Activated CD4-positive, alpha-beta T cell treated with anti-CD3 and anti-CD28 coated beads, Interleukin-2, Interleukin-6, amounts not matched to agents 100 ng/mL and 50 ng/mL, durations not matched to agents 16 hours and 8 hours (primary cell): ENCODE results near the gene UBN2.
A peak's percentile ranks its signal among the peaks of the same experiment; 100 is the strongest.

Experiments used
- DNase-seq: peaks from one replicate; pipeline ENCODE4 v3.0.0-alpha.2; 2020

UBN2 gene

DNA sequence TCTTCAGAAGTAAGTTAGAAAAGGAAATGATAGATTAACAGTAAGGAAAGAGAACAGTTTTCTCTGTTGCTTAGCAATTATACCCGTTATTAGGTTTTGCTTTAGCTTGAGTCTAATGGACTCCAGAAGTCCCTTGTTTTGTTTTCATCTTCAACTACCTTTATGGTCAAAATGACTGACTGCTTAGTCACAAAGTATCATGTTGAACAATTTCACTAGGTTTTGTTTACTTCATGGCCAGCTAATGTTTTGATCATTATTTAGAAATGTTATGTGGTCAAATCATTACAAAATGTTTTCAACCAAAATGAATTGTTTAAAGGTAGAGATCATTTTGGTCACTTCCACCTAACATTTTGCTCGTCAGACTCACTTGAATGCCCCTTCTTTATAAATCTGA is 1.9 kb downstream of the UBN2 start:
- peak; percentile 28 for DNase-seq

DNA sequence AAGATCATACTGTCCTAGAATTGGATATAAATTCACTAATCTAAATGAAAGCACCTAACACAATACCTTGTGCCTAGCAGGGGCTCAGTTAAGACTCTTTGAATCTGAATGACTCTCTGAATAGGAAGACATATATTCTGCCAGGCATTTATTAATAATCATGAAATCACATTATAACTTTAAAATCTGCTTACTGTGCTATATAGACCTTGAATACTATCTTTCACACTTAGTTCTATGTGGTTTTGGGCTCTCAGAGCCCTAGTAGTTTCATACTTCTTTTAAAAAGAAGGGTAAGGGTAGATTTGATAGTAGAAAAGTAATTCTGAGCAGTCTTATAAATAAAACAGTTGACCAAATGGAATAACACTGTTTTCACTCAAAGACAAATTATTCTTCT is 10.2 kb downstream of the UBN2 start:
- no peak for DNase-seq

DNA sequence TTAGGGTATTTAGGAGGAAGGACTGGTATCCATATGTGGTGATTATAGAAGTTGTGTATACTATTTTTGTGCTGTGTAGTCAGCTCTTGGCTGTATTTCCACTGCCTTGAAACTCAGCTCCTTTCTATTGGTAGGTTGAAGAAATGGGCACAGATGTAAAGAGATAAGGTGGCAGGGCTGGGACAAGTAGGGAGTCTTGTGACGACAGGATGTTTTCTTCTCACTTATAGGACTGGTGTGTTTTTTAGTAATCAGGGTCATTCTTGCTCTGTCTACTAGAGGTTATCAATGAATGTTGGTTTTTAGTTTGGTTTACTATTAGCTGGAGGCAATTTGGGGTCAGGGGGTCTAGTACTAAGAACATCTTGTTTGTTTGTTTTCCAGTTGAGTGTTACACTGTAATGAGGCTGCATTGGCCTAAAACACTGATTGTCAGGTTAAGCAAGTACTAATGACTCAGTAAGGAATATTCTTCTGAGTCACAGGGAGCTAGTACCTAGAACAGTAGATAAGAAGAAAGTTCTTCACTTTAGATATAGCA is 11.8 kb downstream of the UBN2 start:
- peak; percentile 64 for DNase-seq

DNA sequence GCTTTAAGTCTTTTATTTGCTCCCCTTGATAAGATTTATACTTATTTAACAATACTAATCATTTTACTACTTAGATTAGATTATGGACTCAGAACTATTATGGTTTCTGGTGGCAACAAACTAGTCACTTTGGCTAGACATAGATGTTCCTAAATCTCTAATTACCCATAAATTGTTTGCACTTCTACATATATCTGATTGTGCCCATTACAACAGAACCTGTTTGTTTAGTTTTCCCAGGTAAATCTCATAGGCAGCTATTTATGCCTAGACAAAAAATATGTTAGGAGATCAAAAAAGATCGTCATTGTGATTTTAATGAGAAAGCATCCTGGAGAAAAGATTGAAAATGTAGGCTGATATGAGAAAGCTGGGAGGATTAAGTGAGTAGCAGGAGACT is 14.4 kb downstream of the UBN2 start:
- no peak for DNase-seq

DNA sequence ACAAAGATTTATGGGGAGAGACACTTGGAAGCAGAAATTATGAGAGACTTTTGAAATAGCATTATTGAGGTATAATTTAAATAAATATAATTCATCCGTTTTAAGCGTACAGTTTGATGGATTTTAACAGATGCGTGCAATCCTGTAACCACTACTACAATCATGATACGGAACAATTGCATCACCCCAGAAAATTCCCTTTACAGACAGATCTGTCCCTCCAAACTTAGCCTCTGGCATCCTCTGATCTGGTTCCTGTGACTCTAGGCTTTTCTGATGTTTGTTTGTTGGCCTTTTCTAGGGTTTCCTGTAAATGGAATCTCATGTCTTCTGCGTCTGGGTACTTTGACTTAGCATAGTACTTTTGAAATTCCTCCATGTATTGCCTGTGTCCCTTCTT is 15.5 kb downstream of the UBN2 start:
- no peak for DNase-seq

DNA sequence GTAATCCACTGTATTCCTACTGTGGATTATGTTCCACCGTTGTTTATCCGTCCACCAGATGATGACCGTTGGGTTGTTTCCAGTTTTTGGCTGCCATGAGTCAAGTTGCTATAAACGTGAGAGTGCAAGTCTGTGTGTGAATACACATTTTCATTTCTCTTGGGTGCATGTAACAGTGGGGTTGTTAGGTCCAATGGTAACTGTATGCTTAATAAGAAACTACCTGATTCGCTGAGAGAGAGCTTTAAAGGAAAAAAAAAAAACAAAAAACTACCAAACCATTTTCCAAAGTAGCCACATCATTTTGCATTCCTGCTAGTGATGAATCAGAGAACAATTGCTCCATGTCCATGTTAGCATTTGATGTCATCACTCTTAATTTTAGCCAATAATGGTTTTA is 15.9 kb downstream of the UBN2 start:
- no peak for DNase-seq

DNA sequence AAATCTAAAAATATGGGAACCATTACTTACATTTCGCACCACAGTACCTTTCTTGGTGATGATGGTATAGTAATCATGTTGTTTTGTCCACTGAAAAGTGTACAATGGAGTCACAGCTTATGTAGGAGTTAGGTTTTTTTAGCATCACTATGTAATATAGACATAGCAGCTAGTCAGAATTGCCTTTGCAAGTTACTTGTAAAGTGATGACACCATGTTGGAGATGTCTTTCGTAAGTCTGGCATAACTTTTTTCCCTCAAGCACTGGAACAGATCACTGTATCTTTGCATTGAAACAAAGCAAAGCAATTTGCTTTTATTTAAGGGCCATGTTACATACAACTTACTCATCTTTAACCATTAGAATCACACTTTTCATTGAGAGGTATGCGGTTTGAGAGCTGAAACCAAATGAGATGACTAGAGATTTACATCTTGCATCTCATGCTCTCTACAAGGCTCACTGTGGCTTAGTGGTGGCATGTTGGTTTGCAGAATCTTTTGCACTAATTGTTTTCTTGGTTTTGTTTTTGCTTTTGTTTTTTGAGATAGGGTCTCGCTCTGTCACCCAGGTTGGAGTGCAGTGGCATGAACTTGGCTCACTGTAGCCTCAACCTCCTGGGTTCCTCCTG is 18.3 kb downstream of the UBN2 start:
- peak; percentile 55 for DNase-seq

DNA sequence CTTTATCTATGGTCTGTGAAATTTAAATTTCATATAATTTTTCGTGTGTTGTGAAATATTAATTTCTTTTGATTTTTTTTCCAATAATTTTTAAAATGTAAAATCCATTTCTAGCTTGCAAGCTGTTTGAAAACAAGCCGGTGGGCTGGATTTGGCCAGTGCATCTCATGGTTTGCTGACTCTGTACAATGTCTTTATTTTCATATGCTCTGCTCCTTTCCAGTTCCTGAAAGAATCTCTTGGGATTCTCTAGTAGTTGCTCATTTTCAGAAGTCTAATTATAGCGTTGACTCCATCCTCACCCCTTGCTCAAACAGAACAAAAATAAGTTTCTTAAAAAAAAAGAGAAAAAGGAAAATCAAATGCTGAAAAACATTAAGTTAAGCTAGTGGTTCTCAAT is 21.4 kb downstream of the UBN2 start:
- DNase-seq, result no peak

DNA sequence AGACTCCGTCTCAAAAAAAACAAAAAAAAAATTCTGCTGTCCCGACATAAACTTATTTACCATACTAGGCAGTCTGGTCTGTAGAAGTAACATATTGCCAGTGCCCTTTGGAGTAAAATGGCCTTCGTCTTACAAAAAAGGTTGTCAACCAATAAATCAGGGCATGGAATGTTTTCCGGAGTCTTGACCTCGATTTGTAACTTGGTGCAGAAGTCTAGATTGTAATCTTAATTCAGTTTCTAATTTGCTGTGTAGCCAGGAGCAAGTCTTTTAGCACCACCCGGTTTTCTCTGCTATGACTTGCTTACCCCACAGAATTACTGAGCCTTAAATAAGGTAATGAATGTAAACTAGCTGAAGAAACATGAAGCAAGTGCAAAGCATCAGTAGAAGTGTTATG is 23.2 kb downstream of the UBN2 start:
- no peak for DNase-seq

DNA sequence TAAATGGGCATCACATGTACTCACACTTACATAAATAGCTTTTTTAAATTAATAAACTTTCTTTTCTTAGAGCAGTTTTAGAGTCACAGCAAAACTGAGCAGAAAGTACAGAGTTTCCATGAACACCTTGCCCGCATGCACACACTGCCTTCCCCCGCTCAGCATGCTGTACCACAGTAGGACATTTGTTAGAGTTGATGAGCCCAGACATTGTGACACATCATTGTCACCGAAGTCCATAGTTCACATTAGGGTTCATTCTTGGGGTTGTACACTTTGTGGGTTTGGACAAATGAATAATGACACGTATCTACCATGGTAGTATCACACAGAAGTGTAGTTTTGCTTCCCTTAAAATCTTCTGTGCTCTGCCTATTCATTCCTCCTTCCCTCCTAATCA is 23.7 kb downstream of the UBN2 start:
- no peak for DNase-seq

DNA sequence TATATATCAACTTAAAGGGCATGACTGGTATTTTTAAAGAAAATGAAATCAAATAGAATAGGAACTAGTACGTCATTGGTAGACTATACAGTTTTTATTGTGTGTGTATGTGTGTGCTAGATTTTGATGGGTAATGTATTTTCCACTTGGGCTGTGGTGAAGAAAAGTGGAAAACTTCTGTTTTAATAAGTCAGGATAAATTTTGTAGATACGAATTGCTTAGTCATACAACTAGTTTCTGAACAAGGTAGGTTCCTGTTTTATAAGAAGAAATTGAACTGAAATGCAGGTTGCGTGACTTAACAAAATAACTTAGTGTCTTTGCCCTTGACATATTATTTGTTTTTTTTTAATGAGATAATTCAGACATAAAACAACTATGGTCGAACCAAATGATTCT is 24.3 kb downstream of the UBN2 start:
- DNase-seq, result no peak

DNA sequence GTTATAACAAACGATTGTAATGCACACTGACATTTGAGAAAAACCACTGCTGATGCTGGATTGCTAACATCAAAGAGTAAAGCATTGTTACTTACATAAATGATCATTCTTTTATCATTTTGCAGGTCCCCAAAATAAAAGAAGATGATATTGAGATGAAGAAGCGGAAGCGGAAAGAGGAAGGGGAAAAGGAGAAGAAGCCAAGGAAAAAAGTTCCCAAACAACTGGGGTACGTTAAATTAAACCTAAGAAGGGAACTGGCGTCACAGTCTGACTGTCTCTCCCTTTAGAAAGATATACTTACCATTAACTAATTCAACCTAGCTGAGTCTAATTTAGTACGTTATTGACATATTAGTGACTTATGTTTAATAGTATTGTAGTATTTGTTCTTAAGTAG is 28.1 kb downstream of the UBN2 start:
- no peak for DNase-seq

DNA sequence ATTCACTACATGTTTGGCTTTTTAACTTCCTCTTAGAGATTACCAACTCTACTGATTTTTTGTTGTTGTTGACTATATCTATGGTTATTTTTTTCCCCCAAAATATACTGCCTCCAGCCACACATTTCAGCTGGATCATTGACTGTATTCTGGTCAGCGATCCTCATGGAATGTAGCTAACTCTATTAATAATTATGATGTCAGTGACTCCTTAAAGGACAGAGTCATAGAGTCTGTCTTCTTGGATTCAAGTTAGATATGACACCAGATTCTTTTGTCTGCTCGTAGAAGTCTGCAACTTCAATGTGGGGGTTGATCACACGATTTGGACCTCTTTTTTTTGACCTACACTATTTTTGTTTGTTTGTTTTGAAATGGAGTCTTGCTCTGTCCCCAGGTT is 33.2 kb downstream of the UBN2 start:
- no peak for DNase-seq

DNA sequence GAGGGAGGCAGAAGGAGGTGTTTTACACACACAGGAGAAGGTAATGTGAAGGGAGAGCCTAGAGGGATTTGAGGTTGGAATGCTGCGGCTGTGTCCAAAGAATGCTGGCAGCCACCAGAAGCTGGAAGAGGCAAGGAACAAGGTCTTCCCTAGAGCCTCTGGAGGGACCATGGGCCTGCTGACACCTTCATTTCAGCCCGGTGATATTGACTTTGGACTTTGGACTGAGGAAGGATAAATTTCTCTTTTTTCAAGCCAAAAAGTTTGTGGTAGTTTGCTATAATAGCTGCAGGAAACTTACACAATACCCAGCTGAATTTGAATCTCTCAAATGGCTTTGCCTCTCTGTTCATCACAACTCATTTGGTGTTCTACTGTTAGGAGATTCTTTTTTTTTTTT is 34.6 kb downstream of the UBN2 start:
- no peak for DNase-seq

DNA sequence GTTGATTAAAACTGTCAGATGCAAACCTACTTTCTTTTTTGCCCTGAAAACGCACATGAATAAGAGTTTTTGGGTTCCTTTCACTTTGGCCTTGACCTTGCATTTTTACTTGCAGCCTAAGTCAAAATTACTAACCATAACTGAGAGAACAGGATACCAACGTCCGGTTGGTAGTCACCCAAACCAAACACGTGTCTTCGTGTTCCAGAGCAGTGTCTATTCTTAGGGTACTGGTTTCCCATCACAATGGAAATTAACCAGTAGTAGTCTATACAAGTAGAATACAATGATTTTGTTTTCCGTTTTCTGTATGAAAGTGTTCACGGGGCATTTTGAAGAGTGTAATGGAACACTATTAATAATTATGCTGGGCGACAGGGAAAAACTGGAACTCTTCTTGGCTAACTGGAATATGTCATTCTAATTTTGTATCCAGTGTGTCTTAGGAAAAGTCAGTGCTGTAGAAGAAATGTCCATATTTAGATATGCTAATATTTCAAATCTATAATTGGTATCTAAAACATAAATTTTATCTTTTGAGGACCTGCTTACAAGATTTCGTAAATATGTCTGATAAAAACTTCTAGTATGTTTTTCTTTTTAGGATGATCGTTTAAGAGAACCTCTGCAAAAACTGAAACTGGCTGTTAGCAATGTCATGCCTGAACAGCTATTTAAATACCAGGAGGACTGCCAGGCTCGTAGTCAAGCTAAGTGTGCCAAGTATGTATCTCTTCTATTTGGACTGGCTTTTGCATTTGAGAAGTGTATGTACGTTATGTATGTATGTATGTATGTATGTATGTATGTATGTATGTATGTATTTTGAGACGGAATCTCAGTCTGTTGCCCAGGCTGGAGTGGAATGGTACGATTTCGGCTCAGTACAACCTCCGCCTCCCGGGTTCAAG is 40.9 kb downstream of the UBN2 start:
- no peak for DNase-seq

DNA sequence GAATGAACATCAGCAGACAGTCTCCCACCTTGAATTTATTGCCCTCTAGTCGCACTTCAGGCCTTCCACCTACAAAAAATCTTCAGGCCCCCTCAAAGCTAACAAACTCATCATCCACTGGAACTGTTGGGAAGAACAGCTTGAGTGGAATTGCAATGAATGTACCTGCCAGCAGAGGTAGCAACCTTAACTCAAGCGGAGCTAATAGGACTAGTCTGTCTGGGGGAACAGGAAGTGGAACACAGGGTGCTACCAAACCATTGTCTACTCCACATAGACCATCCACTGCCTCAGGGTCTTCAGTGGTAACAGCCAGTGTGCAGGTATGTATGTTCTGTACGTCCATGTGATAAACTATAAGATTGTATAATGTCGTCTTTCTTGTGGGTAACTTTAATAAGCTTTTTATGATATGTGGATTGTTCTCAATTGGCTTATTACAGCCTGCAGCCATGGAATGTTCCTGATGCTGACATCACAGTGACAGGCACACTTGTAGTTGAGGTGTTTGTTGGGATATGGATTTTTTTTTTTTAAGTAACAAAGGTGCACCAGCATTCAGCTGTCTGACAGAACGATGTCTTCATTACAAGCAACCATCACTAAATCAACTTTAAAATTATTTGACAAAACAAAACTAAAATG is 53.3 kb downstream of the UBN2 start:
- no peak for DNase-seq

DNA sequence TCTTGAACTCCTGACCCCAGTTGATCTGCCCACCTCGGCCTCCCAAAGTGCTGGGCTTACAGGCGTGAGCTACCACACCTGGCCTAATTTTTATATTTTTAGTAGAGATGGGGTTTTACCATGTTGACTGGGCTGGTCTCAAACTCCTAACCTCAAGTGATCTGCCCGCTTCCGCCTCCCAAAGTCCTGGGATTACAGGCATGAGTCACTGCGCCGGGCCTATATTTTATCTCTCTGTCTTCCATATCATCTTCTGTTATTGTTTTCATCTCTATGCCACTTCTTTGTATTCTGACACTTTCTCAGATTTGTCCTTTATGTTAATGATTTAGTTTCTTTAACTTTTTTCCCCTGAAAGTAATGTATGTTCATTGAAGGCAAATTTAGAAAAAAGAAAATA is 55.1 kb downstream of the UBN2 start:
- DNase-seq, result no peak

DNA sequence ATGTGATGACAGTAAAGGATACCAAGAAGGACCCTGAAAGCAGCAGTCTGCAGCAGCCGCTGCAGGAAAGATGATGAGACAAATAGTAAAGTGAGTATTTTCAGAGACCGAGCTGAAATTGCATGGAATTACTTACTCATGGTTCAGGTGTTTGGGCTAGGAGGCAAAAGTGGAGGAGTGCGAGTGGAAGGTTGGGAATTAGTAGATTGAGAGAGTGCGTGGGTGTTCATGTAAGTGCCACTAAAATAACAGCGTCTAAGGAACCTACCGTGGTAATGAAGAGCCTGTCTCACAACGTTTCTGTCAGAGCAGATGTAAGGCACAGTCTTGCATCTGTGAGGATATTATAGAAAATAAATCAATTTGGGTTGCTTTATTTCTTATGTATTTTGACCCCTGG is 61.8 kb downstream of the UBN2 start:
- no peak for DNase-seq

DNA sequence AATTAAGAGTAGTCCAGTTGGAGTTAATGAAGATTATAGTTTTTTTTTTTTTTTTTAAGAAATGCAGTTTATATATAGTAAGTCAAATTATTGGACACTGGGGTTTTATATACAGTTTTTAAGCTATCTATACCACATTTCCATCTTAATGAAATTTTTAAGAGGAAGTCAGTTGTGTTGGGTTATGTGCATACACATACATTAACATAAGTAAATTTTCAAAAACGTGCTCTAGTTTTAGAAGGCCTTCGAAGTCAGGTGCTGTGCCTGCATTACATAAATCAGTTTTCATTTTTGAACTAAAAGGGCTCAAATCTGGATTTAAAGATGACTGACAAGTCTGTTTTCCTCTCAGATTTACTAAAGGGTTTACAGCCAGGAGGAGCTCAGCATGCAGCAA is 62.5 kb downstream of the UBN2 start:
- no peak for DNase-seq

DNA sequence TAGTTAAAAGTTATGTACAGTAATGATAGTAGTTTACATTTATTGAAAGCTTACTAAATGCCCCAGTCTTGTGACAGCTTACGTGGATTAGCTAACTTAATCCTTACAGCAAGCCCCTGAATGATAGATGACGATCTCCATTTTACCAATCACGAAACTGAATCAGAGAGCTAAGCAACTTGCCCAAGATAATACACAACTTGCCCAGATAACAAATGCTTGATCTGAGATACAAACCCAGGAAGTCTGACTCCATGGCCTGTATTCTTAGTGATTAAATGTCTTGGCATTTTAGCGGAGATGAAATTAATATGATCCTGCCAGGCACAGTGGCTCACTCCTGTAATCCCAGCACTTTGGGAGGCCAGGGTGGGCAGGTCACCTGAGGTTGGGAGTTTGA is 63.2 kb downstream of the UBN2 start:
- no peak for DNase-seq

DNA sequence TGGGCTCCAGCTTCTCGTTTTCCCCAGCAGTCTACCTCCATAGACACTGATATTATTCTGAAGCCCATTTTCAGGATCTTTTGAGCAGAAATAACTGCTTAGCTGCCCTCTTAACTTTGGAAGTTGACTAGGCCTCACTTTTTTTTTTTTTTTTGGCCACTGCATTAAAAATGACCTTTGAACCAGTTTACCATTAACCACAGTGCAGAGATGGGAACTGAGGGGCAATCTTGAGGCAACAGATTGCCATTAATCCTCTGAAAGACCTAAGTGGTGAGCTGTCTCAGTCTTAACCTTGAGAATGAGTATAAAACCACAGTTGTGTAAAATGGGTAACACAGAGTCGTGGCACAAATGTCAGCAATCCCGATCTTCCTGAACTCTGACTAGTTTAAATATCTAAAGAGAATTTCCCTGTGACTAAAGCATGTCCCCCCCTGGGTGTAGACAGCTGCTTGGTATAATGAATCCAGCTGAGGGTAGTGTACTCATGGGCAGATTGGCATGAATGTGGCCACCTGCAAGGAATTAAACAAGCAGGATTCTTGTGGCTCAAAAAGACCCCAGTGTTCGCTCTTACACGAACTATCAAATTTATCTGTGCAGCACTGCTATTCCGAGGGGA is 64.0 kb downstream of the UBN2 start:
- no peak for DNase-seq

DNA sequence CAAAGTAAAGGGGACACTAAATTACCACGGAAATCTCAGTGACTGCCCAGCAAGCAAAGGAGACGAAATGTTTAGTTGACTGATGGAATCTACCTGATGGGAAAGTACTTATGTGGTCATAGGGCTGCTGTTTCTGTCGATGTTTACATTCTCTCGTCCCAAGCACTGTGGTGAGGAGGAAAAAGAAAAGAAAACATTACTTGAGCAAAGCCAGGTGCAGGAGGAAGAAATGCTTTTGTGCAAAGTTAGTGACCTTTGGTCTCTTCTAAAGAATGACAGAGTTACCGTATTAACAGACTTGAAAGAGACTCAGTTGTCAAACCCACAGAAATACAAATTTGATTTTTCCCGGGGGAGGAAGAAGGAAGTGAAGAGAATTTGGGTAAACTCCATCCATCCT is 66.8 kb downstream of the UBN2 start:
- DNase-seq, result no peak

DNA sequence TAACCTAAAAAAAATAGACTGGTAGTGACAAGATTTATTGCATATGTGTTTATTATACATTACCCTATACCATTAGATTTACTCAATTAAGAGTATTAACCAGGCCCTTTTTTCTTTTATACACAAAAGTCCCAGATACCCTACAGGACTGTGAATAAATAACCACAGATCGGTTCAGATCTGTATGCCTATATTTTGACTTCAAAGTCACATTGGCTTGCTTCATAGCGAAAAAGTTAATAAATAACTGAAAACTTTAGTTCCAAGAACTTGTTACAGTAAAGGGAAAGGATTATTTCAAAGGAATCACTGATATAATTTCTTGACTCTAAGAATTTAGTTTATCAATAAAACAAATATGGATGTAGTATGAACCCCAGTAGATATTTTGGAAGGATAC is 68.3 kb downstream of the UBN2 start:
- no peak for DNase-seq

DNA sequence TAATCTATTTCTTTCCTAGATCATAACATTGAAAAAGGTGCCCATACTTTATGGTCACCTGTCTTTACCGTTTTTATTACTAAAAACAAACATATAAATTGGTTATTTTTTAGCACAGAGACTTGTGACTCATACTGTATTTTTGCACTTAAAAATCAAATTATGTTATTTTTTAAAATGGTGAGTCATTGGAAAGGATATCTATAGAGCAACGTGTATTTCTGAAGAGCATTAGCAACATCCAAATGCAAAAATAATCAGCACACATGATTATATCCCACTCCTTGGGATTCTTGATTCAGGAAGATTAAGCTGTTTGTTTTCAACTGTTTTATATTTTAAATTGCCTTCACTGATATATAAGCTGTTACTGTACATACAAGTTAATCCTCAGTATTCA is 69.4 kb downstream of the UBN2 start:
- no peak for DNase-seq
